Mucosa of rectum (tissue), 2 donors: ENCODE results near the gene METTL16.
"Not testable (repeated sequence)": the region's sequence is repeated elsewhere in the genome, so short reads cannot be mapped to it uniquely, and the experiment has no call there.

ENCODE experiments used
- H3K27ac ChIP-seq, 2 donors: one replicate each; pipeline ENCODE4 v1.7.0; 2013; ENCODE audit warnings: inconsistent platforms in 2 of 2, low read depth in 2 of 2, low read length in 2 of 2
- H3K27me3 ChIP-seq, 2 donors: one replicate each; pipeline ENCODE4 v1.7.0; 2013; ENCODE audit warnings: low read length in 2 of 2; ENCODE audit not compliant: control insufficient read depth in 2 of 2, insufficient read depth in 2 of 2
- H3K36me3 ChIP-seq, 2 donors: one replicate each; pipeline ENCODE4 v1.7.0; 2013; ENCODE audit warnings: low read length in 2 of 2; ENCODE audit not compliant: control insufficient read depth in 2 of 2, insufficient read depth in 2 of 2
- H3K4me1 ChIP-seq, 2 donors: one replicate each; pipeline ENCODE4 v1.7.0; 2013; ENCODE audit warnings: low read length in 2 of 2, mild to moderate bottlenecking in 1 of 2; ENCODE audit not compliant: control insufficient read depth in 2 of 2, insufficient read depth in 2 of 2
- H3K4me3 ChIP-seq, 2 donors: one replicate each; pipeline ENCODE4 v1.7.0; 2013; ENCODE audit warnings: low read length in 2 of 2
- H3K9ac ChIP-seq, 2 donors: one replicate each; pipeline ENCODE4 v1.7.0; 2013; ENCODE audit warnings: low read length in 2 of 2, low read depth in 1 of 2, mild to moderate bottlenecking in 1 of 2
- H3K9me3 ChIP-seq, 2 donors: one replicate each; pipeline ENCODE4 v1.7.0; 2013; ENCODE audit warnings: low read length in 2 of 2; ENCODE audit not compliant: control insufficient read depth in 2 of 2
- donor health status: healthy.
- donor health status: Normal muscosa, but diverticular disease.

The METTL16 gene, protein sequence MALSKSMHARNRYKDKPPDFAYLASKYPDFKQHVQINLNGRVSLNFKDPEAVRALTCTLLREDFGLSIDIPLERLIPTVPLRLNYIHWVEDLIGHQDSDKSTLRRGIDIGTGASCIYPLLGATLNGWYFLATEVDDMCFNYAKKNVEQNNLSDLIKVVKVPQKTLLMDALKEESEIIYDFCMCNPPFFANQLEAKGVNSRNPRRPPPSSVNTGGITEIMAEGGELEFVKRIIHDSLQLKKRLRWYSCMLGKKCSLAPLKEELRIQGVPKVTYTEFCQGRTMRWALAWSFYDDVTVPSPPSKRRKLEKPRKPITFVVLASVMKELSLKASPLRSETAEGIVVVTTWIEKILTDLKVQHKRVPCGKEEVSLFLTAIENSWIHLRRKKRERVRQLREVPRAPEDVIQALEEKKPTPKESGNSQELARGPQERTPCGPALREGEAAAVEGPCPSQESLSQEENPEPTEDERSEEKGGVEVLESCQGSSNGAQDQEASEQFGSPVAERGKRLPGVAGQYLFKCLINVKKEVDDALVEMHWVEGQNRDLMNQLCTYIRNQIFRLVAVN

DNA sequence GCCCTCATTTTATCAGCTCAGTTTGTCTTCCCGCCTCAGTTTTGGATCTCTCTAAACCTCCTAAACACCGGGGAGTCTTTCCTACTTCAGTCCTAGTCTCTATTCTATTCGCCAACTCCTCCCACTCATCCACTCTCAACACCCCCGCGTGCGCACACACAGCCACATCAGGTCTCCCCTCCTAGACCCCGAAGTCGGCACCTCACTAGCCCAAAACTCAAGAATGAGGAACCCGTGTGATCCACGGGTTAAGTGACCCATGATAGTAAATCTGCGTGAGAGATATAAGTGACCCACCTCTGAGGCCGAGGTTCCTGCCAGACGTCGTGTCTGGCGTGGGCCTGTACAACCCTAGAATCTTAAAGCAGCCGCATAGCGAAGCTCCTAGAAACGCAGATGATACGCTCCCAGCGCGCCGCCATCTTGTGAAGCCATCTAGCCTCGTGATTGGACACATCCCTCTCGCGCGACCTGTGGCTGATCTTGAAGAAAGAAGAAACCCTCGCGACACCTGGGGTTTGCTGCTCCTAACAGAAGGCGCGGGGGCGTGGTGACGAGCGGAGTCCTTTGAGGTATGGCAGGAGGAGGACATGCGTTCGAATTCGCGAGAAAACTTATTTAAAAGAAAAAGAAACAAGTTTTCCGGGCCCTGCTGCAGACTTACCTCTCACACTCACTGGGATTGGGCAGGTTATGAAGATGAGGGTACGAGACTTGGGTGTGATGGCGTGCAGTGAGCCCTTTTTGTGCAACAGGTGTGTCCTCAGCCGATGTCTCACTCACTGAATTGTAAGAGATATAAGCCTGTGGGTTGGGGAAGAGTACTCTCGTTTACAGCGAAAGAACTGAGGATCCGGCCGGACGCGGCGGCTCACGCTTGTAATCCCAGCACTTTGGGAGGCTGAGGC lies at the start of gene METTL16:
TSS of gene METTL16 (minus strand) at position 427 of the 908 bp plus-strand sequence. CDS start 9,557 bp downstream, outside the sequence.
- peak within 1 kb of the TSS; percentile 91 for H3K27ac ChIP-seq
- H3K4me1 ChIP-seq: peaks cover 9 to 10% of the 10 kb centered on the region in 2 donors
- peak within 1 kb of the TSS; percentile 88 to 93 for H3K9ac ChIP-seq

DNA sequence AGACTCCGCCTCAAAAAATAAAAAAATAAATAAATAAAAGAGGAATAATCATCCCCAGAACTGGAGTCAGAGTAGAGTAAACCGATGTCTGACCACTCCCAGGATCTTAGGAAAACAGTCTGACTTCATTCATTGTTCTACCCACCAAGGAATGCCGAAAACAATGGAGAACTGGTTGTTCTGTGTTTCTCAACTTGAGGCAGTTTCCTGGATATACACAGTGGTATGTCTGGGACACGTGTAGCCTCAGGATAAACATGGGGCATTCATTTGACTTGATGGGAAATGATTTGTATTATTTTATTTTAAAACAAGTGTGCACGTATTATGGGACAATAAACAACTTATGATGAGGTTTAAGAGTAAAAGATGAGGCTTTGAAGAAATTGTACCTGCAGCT lies 49.0 kb upstream of the METTL16 start:
- no peaks in the 10 kb centered on the region for H3K27me3 ChIP-seq
- H3K27ac ChIP-seq: no peak overlapping the region
- no peaks in the 10 kb centered on the region for H3K4me1 ChIP-seq
- H3K9me3 ChIP-seq: no peaks in the 10 kb centered on the region
- H3K4me3 ChIP-seq: no peak overlapping the region
- H3K9ac ChIP-seq: no peak overlapping the region
- H3K36me3 ChIP-seq: no peaks in the 10 kb centered on the region

More for the DNA sequence above, at the start of gene METTL16:
- Histone ChIP-seq H3K4me3 (peak within 1 kb of the TSS; percentile 92 to 93), H3K27me3 (no peaks in the 10 kb centered on the region), H3K36me3 (no peaks in the 10 kb centered on the region), H3K9me3 (no peaks in the 10 kb centered on the region)

DNA sequence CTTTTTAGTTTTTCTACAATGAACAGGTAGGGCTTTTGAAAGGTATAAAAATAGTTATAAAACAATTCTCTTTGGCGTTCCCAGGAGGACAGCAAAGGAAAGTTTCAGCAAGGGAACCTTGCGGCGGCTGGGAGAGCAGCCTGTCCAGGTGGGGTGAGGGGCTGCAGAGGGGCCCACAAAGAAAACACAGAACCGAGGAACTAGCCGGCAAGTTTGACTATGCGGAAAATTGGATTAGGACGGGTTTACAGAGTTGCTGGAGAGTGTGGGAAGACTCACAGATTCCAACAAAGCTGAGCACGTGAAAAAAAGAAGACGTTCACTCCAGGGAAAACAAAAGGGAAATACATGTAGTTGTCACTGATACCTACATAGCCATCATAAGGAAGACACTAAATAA lies 40.2 kb upstream of the METTL16 start:
- Histone ChIP-seq H3K27me3 (no peaks in the 10 kb centered on the region), H3K4me3 (no peak overlapping the region), H3K4me1 (peaks cover 0 to 7% of the 10 kb centered on the region in 2 donors), H3K36me3 (no peaks in the 10 kb centered on the region), H3K9me3 (no peaks in the 10 kb centered on the region), H3K9ac (no peak overlapping the region), H3K27ac (no peak overlapping the region)

DNA sequence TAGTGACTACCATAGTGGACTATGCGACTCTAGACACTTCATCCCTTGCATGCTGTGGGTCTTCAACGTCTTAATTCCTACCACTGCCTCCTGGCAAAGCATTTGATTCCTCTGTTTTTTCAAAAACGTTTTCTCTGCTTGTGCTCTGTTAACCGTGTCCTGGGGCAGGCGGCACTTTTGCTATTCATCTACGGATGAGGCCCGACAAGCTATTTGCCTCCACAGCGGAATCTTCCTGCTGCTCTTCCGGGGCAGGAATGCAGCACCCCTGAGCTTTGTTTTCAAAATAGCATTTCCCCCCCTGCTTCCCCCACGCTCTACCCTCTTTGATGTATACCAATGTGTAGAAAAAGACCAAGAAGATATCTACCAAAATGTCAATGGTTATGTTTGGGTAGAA lies 39.8 kb upstream of the METTL16 start:
- Histone ChIP-seq H3K4me3 (no peak overlapping the region), H3K36me3 (no peaks in the 10 kb centered on the region), H3K9me3 (no peaks in the 10 kb centered on the region), H3K9ac (no peak overlapping the region), H3K27ac (no peak overlapping the region), H3K4me1 (peaks cover 0 to 7% of the 10 kb centered on the region in 2 donors), H3K27me3 (no peaks in the 10 kb centered on the region)

DNA sequence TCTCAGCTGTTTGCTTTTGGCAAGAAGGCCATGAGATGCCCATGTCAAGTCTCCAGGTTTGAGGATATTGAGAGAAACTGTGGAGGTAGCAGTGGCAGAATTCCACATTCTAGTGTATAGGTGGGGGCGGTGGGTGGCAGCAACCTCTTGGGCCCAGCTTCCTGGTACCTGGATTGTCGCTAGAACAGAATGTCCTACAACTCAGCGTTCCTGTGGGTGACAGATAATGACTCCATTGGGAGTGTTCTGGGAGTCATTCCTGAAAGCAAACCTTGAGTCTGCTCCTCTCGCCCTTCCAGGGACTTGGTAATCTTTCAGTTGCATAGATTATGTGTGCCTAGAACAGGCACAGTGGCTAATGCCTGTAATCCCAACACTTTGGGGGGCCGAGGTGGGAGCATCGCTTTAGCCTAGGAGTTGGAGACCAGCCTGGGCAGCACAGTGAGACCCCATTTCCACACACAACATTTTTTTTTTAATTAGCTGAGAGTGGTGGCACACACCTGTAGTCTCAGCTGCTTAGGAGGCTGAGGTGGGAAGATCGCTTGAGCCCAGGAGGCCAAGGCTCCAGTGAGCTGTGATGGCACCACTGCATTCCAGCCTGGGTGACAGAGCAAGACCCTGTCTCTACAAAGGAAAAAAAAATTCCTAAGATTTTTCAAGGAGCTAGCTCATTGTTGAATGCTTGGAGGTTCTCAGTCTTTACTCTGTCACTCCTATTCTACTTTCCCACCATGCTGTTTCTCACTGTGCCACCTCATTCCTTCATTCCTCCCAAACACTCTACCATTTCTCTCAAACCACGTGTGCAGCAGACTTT lies 37.9 kb upstream of the METTL16 start:
- Histone ChIP-seq H3K27ac (no peak overlapping the region), H3K4me3 (no peak overlapping the region), H3K4me1 (peaks cover 0 to 7% of the 10 kb centered on the region in 2 donors), H3K36me3 (no peaks in the 10 kb centered on the region), H3K9me3 (no peaks in the 10 kb centered on the region), H3K9ac (no peak overlapping the region), H3K27me3 (no peaks in the 10 kb centered on the region)

DNA sequence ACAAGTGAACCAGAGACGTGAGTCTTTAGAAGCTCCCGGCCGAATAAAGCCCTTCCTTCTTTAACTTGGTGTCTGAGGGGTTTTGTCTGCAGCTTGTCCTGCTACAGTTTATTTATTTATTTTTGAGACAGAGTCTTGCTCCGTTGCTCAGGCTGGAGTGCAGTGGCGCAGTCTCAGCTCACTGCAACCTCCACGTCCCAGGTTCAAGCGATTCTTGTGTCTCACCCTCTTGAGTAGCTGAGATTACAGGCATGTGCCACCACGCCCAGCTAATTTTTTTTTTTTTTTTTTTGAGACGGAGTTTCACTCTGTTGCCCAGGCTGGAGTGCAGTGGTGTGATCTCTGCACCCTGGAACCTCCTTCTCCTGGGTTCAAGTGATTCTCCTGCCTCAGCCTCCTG lies 36.3 kb upstream of the METTL16 start:
- not testable (repeated sequence) for H3K27me3 ChIP-seq, H3K4me1 ChIP-seq, H3K9ac ChIP-seq, H3K4me3 ChIP-seq, H3K27ac ChIP-seq, H3K36me3 ChIP-seq, H3K9me3 ChIP-seq

DNA sequence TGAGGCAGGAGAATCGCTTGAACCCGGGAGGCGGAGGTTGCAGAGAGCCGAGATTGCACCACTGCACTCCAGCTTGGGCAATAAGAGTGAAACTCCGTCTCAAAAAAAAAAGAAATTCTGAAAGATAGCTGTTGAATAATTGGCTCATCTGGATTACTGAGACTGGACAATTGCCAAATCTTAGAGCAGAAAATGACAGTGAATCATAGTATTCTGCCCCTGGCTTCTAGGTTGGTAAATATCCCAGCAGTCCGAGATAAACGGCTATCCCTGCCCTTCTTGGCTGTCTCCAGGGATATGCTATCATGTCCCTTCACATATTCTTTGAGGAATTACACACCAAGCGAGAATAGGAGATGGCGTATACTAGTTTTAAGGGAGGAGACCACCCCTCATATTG lies 35.5 kb upstream of the METTL16 start:
- Histone ChIP-seq H3K9me3 (no peaks in the 10 kb centered on the region), H3K4me3 (no peak overlapping the region), H3K27ac (no peak overlapping the region), H3K27me3 (no peaks in the 10 kb centered on the region), H3K9ac (no peak overlapping the region), H3K36me3 (no peaks in the 10 kb centered on the region), H3K4me1 (peaks cover 0 to 7% of the 10 kb centered on the region in 2 donors)

DNA sequence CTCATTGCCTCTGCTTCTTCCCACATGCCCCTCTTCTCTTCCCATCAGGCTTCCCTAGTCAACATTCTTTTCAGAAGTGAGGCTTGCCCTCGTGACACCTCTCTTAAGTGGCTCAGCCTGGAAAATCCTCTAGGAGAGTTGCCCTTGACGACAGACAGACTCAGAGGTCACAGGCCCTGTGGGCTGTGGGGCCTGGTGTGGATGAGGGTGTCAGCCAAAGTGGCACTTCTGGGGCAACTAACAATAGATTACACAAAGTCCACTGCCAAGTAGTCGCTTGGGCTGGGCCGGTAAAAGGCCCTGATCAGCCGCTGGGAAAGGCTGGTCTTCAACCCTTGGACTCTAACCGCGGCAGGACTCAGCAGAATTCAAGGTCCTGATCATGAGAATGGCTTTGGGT lies 33.7 kb upstream of the METTL16 start:
- H3K36me3 ChIP-seq: no peaks in the 10 kb centered on the region
- peak overlapping the region in 1 of 2 donors; percentile 13 for H3K27ac ChIP-seq
- no peaks in the 10 kb centered on the region for H3K9me3 ChIP-seq
- no peaks in the 10 kb centered on the region for H3K27me3 ChIP-seq
- no peak overlapping the region for H3K4me3 ChIP-seq
- no peak overlapping the region for H3K9ac ChIP-seq
- H3K4me1 ChIP-seq: peaks cover 0 to 7% of the 10 kb centered on the region in 2 donors

DNA sequence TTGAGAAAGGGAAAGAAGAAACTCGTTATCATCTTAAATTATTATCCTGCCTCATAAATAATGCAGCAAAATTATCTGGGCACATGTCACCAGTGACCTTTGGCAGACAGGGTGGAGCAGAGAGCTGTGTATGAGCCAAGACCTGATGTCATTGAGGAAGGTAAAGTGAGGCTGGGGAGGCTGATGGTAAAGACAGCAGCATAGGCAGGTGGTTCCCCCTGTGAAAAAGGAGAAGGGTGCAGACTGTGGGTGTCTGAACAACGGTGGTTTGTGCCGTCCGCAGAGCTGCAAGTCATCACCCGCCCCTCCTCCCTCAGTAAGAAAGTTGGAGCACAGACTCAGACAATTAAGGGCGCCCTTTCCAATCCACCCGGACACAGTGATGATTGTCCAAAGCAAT lies 30.8 kb upstream of the METTL16 start:
- no peaks in the 10 kb centered on the region for H3K9me3 ChIP-seq
- peaks cover 0 to 3% of the 10 kb centered on the region in 2 donors for H3K4me1 ChIP-seq
- no peaks in the 10 kb centered on the region for H3K27me3 ChIP-seq
- H3K4me3 ChIP-seq: no peak overlapping the region
- no peak overlapping the region for H3K27ac ChIP-seq
- H3K36me3 ChIP-seq: no peaks in the 10 kb centered on the region
- H3K9ac ChIP-seq: no peak overlapping the region
